ENCODE results near the gene RASGRP2. TPM values are rescaled to one million over a fixed set of nuclear protein-coding genes. Genes with fewer than 3 reads are reported as not detected.

Gene RASGRP2
- total RNA-seq, 1 donor from 2014 or later: 0.96 TPM

DNA sequence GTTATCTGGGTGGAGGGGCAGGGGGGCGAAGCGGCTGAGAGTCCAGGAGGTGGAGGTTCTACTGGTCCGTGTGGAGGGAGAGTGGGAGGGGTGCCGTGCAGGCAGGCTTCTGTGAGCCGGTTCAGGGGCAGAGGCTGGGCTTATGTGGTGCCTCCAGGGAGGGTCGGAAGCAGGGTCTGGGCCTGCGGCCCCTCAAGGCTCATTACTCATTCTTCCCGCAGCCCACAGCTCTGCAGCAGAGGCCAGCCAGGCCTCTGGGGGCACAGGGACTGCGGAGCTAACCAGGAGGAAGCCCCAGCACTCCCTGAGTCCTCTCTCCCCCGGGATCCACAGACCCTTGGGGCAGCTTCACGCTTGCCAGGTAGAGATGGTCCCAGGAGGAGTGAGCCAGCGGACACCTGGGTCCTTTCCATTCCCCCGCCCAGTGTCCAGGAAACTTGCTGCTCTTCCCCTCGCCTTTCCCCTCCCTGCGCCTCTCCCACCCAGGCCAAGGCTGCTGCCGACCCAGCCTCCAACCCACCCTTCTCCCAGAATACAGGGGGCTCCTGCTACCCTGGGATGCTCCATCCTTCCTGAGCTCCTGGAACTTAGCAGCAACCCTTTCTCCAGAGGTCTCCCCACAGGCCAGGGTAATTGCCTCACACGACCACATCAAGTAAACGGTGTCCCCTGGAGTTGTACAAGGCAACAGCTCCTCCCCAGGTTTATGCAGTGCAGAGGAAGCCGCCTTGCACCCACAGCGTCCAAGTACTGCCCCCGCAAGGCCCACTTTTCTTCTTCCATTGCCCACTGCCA, 27.3 kb downstream of the RASGRP2 start:
- H3K4me3 ChIP-seq (ENCODE audit: low read depth, low read length): no peak overlapping the region
- no peak for DNase-seq (ENCODE audit: low read depth)
- peaks cover 85% of the 10 kb centered on the region for H3K27me3 ChIP-seq (ENCODE audit: control insufficient read depth, insufficient read depth, low read length)
- no peaks in the 10 kb centered on the region for H3K36me3 ChIP-seq (ENCODE audit: control insufficient read depth, insufficient read depth, low read length)
- TF ChIP-seq, protein P1, sequence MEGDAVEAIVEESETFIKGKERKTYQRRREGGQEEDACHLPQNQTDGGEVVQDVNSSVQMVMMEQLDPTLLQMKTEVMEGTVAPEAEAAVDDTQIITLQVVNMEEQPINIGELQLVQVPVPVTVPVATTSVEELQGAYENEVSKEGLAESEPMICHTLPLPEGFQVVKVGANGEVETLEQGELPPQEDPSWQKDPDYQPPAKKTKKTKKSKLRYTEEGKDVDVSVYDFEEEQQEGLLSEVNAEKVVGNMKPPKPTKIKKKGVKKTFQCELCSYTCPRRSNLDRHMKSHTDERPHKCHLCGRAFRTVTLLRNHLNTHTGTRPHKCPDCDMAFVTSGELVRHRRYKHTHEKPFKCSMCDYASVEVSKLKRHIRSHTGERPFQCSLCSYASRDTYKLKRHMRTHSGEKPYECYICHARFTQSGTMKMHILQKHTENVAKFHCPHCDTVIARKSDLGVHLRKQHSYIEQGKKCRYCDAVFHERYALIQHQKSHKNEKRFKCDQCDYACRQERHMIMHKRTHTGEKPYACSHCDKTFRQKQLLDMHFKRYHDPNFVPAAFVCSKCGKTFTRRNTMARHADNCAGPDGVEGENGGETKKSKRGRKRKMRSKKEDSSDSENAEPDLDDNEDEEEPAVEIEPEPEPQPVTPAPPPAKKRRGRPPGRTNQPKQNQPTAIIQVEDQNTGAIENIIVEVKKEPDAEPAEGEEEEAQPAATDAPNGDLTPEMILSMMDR (IDR thresholded peaks at IDR 0.05; ENCODE audit: insufficient read depth, low read length, poor library complexity, severe bottlenecking): no peak

DNA sequence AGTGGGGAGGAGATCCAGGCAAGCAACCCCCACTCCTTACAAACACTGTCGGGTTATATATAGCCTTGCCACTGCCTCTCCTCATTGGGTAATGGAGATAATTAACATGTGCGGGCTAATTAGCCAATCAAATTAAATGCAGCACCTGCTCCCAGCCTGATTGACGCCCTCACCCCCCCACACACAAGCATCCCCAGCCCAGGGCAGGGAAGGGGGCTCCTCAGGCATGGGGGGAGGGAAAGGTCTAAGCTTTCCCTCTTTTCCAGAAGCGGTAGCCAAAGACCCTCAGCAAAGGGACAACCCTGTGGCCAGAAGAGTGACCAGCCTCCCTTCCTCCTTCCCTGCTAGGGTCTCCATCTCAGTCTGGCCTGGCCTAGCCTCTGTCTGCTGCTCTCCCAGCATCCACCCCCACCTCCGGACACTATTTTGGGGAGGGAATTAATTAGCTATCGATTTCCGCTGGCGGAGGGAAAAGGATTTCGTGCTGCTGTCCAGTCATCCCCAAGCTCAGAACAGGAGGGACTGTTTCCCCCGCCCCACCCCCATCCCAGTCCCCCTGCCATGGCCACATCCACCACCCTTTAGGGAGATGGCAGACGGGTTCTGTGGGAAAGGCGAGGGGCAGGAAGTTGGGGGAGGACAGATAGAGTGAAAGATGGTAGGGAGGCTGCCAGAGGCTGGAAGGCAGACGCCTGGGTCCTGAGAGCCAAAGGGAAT, 28.0 kb downstream of the RASGRP2 start:
- TF ChIP-seq, protein P1 (IDR thresholded peaks at IDR 0.05; ENCODE audit: insufficient read depth, low read length, poor library complexity, severe bottlenecking): no peak
- Histone ChIP-seq H3K4me3 (ENCODE audit: low read depth, low read length) (no peak overlapping the region), H3K27me3 (ENCODE audit: control insufficient read depth, insufficient read depth, low read length) (peaks cover 85% of the 10 kb centered on the region), H3K36me3 (ENCODE audit: control insufficient read depth, insufficient read depth, low read length) (no peaks in the 10 kb centered on the region)
- DNase-seq (ENCODE audit: low read depth): no peak

DNA sequence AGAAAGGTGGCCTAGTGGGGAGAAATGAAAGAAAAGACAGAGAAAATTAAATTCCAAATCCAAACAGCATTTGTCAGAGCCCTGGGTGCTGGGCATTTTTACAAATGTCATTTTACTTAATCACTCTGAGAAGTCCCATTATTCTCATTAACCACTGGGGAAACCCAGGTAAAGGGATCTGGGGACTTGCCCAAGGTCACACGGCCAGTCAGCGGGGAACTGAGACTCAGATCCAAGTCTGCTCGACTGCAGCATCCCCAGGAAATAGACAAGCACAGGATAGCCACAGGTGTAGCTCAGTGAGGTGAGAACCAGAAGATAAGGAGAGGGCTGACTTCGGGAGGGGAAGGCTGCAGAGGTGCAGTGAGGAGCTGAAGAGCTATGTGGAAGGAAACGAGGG, 28.8 kb downstream of the RASGRP2 start:
- TF ChIP-seq, protein P1 (IDR thresholded peaks at IDR 0.05; ENCODE audit: insufficient read depth, low read length, poor library complexity, severe bottlenecking): no peak
- no peaks in the 10 kb centered on the region for H3K36me3 ChIP-seq (ENCODE audit: control insufficient read depth, insufficient read depth, low read length)
- peaks cover 85% of the 10 kb centered on the region for H3K27me3 ChIP-seq (ENCODE audit: control insufficient read depth, insufficient read depth, low read length)
- no peak for DNase-seq (ENCODE audit: low read depth)
- no peak overlapping the region for H3K4me3 ChIP-seq (ENCODE audit: low read depth, low read length)

DNA sequence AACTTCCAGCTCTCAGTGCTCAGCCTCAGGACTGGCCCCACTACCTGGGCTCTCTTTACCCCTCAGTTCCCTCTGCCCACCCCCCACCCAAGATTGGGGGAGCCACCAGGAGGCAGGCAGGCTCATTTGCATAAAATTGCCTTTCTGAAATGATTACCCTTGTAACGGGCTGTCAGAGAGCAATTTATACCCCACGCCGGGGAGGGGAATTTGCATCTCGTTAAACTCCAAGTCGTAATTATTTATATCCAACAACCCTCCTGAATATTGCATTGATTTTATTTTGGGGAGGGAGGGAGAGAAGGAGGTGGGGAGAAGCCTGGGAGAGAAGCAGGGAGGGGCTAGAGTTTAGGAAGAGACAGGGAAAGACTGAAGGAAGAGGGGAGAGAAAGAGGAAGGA, 29.3 kb downstream of the RASGRP2 start:
- Histone ChIP-seq H3K4me3 (ENCODE audit: low read depth, low read length) (no peak overlapping the region), H3K36me3 (ENCODE audit: control insufficient read depth, insufficient read depth, low read length) (no peaks in the 10 kb centered on the region), H3K27me3 (ENCODE audit: control insufficient read depth, insufficient read depth, low read length) (peaks cover 86% of the 10 kb centered on the region)
- DNase-seq (ENCODE audit: low read depth): no peak
- TF ChIP-seq, protein P1 (IDR thresholded peaks at IDR 0.05; ENCODE audit: insufficient read depth, low read length, poor library complexity, severe bottlenecking): no peak

DNA sequence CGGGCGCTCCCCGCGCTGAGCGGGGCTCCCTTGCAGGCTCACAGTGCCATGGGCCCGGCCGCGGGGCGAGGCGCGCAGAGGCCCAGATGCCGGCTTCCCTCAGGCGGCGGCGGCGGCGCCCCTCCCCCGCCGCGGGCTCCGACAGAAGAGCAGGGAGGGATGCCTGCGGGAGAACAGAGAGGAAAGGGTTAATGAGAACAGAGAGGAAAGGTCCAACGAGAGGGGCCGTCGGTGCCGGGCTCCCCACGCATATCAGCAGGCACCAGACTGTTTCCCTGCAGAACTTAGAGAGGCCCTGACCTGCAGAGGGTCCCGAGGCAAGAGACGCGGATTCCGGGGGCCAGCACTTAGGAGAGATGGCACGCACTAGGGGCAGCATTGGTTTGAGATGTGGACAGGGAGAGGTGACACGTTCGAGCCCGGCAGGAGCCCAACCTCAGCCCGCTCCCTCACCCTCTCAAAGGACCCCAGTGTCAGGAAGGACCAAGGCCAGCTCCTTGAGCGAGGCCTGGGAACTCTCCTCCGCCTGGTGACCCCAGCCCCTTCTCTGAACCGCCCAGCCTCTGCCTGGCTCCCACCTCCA, 30.1 kb downstream of the RASGRP2 start:
- Histone ChIP-seq H3K36me3 (ENCODE audit: control insufficient read depth, insufficient read depth, low read length) (no peaks in the 10 kb centered on the region), H3K4me3 (ENCODE audit: low read depth, low read length) (no peak overlapping the region), H3K27me3 (ENCODE audit: control insufficient read depth, insufficient read depth, low read length) (peaks cover 81% of the 10 kb centered on the region)
- TF ChIP-seq, protein P1 (IDR thresholded peaks at IDR 0.05; ENCODE audit: insufficient read depth, low read length, poor library complexity, severe bottlenecking): no peak
- no peak for DNase-seq (ENCODE audit: low read depth)

Measured in kidney epithelial cell (primary cell).